Keratinocyte (primary cell): ENCODE data around the gene CLTRN. TPM values are rescaled to one million over a fixed set of nuclear protein-coding genes. Genes with fewer than 3 reads are reported as not detected.

Source experiments
- DNase-seq: peaks from one replicate; pipeline ENCODE4 v3.0.0-alpha.2; 2011; ENCODE audit warnings: low read depth, missing footprints, low spot score
- FAIRE-seq: peaks from 2 replicates; lab custom pipeline; 2011; peaks lifted over from hg19 to GRCh38; lab: Jason Lieb, UNC
- H2AFZ ChIP-seq: 2 replicates; pipeline ENCODE4 v1.6.0; 2012; ENCODE audit warnings: low read length, control low read depth, inconsistent platforms; ENCODE audit not compliant: control insufficient read depth
- H3K27ac ChIP-seq: 2 replicates; pipeline ENCODE4 v1.5.1; 2011; ENCODE audit warnings: low read length; ENCODE audit not compliant: control insufficient read depth, insufficient read depth
- H3K27me3 ChIP-seq: 3 replicates; pipeline ENCODE4 v1.6.0; 2011; ENCODE audit warnings: low read length; ENCODE audit not compliant: control insufficient read depth, insufficient read depth; ENCODE audit errors: extremely low read depth
- H3K36me3 ChIP-seq, 2 experiments: 2 replicates in 1 of 2; 3 replicates in 1 of 2; pipeline ENCODE4 v1.5.1; 2011; ENCODE audit warnings: low read length in 2 of 2, mild to moderate bottlenecking in 1 of 2; ENCODE audit not compliant: control insufficient read depth in 2 of 2, insufficient read depth in 2 of 2; ENCODE audit errors: extremely low read depth in 1 of 2
- H3K4me1 ChIP-seq: 3 replicates; pipeline ENCODE4 v1.5.1; 2011; ENCODE audit warnings: low read length; ENCODE audit not compliant: control insufficient read depth, insufficient read depth; ENCODE audit errors: extremely low read depth
- H3K4me2 ChIP-seq: 3 replicates; pipeline ENCODE4 v1.6.0; 2011; ENCODE audit warnings: low read depth, low read length; ENCODE audit not compliant: control insufficient read depth, insufficient read depth; ENCODE audit errors: extremely low read depth
- H3K4me3 ChIP-seq, 3 experiments: fragments of 200-600 bp in 1 of 3; sonication (generic) in 1 of 3; 2 replicates in 2 of 3; 3 replicates in 1 of 3; pipeline ENCODE4 v1.5.1; 2011 to 2016; ENCODE audit warnings: low read length in 3 of 3, mild to moderate bottlenecking in 3 of 3, control low read depth in 2 of 3, inconsistent platforms in 1 of 3, low read depth in 1 of 3, mixed read lengths in 1 of 3, mixed run types in 1 of 3, moderate library complexity in 1 of 3; ENCODE audit not compliant: control insufficient read depth in 2 of 3, insufficient read depth in 2 of 3; ENCODE audit errors: extremely low read depth in 1 of 3
- H3K79me2 ChIP-seq: 2 replicates; pipeline ENCODE4 v1.6.0; 2012; ENCODE audit warnings: low read length; ENCODE audit not compliant: control insufficient read depth, insufficient read depth
- H3K9ac ChIP-seq: 3 replicates; pipeline ENCODE4 v1.6.0; 2011; ENCODE audit warnings: low read length; ENCODE audit not compliant: control insufficient read depth, insufficient read depth; ENCODE audit errors: extremely low read depth
- H3K9me1 ChIP-seq: 3 replicates; pipeline ENCODE4 v1.6.0; 2011; ENCODE audit warnings: low read length; ENCODE audit not compliant: control insufficient read depth, insufficient read depth; ENCODE audit errors: extremely low read depth
- H3K9me3 ChIP-seq: 2 replicates; pipeline ENCODE4 v1.5.1; 2012; ENCODE audit warnings: low read depth, low read length; ENCODE audit not compliant: control insufficient read depth
- H4K20me1 ChIP-seq: 3 replicates; pipeline ENCODE4 v1.6.0; 2011; ENCODE audit warnings: low read length; ENCODE audit not compliant: control insufficient read depth, insufficient read depth; ENCODE audit errors: extremely low read depth
- EZH2 ChIP-seq: IDR thresholded peaks from one replicate; pipeline ENCODE4 v1.6.1; 2012; ENCODE audit warnings: inconsistent platforms, mild to moderate bottlenecking, low read length, moderate library complexity
- dilution Hi-C: fragments of 300-500 bp; cut with MboI; formaldehyde crosslinking; loops from one replicate; pipeline ENCODE4 v1.7.0; 2020; ENCODE audit warnings: low sequenced_read_pairs; ENCODE audit not compliant: extremely low pct_ligation_motif_present
- polyA plus RNA-seq, 5 experiments: library from polyadenylated mRNA; depleted of rRNA in 3 of 5; stranded (reverse) in 3 of 5; stranded (forward) in 1 of 5; unstranded in 1 of 5; fragments of >200 nt; gene quantifications; 1 replicate in 1 of 5; 2 replicates in 3 of 5; 3 replicates in 1 of 5; pipeline versions ENCODE4 v1.2.1 to v1.2.3, GENCODE V29; 2011 to 2012; ENCODE audit warnings: missing spikeins in 2 of 5, low read depth in 1 of 5, low replicate concordance in 1 of 5
- TF ChIP-seq, protein P1 (sequence below), 3 experiments: IDR thresholded peaks in 1 of 3; conservative IDR thresholded peaks in 1 of 3; optimal IDR thresholded peaks in 1 of 3; 2 replicates in 2 of 3; 3 replicates in 1 of 3; pipeline versions ENCODE3 to v1.5.1; 2011; ENCODE audit warnings: low read length in 3 of 3, mild to moderate bottlenecking in 3 of 3, moderate library complexity in 2 of 3, control low read depth in 1 of 3, inconsistent platforms in 1 of 3; ENCODE audit not compliant: insufficient read depth in 2 of 3; ENCODE audit errors: extremely low read depth in 1 of 3

The CLTRN gene
- polyA plus RNA-seq, 1 donor (not counting 4 experiments of a cell fraction or from before 2014, with no cell fraction given) = 1.4 TPM

DNA sequence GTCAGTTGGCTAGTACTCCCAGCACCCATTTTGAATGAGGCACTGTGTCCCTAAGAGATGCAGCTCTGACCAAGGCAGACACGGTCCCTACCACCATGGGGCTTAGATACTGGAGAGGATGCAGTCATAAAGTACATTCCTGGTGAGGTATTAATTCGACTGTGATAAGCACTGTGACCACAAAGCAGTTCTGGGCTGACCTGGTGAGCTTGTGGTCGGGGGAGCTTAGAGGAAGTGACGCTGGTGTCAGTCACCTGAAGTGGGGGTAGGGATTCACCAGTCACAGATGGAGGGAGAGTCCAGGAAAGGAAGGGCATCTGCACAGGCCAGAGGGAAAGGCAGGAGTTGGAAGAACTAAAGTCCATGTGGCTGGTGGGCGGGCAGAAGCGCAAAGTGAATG is 15.8 kb upstream of the CLTRN start:
- H3K4me1 ChIP-seq = peaks cover 14% of the 10 kb centered on the region
- H3K4me3 ChIP-seq = no peak overlapping the region
- no peak overlapping the region for H3K27ac ChIP-seq
- FAIRE-seq = no peak
- H4K20me1 ChIP-seq = no peaks in the 10 kb centered on the region
- peaks cover 82% of the 10 kb centered on the region for H3K79me2 ChIP-seq
- no peaks in the 10 kb centered on the region for H3K9me1 ChIP-seq
- no peak overlapping the region for H3K4me2 ChIP-seq
- TF ChIP-seq, protein P1, sequence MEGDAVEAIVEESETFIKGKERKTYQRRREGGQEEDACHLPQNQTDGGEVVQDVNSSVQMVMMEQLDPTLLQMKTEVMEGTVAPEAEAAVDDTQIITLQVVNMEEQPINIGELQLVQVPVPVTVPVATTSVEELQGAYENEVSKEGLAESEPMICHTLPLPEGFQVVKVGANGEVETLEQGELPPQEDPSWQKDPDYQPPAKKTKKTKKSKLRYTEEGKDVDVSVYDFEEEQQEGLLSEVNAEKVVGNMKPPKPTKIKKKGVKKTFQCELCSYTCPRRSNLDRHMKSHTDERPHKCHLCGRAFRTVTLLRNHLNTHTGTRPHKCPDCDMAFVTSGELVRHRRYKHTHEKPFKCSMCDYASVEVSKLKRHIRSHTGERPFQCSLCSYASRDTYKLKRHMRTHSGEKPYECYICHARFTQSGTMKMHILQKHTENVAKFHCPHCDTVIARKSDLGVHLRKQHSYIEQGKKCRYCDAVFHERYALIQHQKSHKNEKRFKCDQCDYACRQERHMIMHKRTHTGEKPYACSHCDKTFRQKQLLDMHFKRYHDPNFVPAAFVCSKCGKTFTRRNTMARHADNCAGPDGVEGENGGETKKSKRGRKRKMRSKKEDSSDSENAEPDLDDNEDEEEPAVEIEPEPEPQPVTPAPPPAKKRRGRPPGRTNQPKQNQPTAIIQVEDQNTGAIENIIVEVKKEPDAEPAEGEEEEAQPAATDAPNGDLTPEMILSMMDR (optimal IDR thresholded peaks at IDR 0.05 in 1 of 3, IDR thresholded peaks at IDR 0.05 in 1 of 3, conservative IDR thresholded peaks at IDR 0.05 in 1 of 3; ENCODE audit: extremely low read depth in 1 of 3, insufficient read depth in 2 of 3, low read length in 3 of 3) = no peak
- no peak for TF ChIP-seq EZH2
- H2AFZ ChIP-seq = no peak overlapping the region
- H3K36me3 ChIP-seq = peaks cover 3 to 7% of the 10 kb centered on the region in 2 experiments
- no peaks in the 10 kb centered on the region for H3K9me3 ChIP-seq
- dilution Hi-C loops = no loop called here
- H3K9ac ChIP-seq = no peak overlapping the region
- peak; percentile 61 for DNase-seq
- H3K27me3 ChIP-seq = no peaks in the 10 kb centered on the region

DNA sequence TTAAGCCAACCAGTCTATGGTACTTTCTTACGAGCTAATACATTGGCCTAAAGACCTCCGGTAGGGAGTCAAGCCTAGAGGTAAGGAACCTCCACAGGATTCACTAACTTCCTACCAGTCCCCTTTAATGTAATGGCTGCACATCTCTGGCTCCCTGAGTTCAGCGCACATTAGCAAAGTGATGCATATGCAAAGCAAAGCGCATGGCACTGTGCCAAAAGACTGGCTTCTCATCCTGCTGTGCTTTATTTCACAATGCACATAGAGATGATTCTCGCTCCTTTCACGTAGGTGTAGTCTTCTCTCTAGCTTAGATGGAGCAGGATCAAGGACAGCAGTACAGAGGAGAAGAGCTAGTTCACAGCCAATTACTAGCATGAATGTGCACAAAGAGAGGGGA is 14.6 kb upstream of the CLTRN start:
- H3K27ac ChIP-seq = no peak overlapping the region
- no peak overlapping the region for H2AFZ ChIP-seq
- no peaks in the 10 kb centered on the region for H3K9me1 ChIP-seq
- H3K27me3 ChIP-seq = no peaks in the 10 kb centered on the region
- no peak overlapping the region for H3K4me3 ChIP-seq
- peaks cover 16% of the 10 kb centered on the region for H3K4me1 ChIP-seq
- FAIRE-seq (no peak), DNase-seq (no peak)
- H3K36me3 ChIP-seq = peaks cover 3 to 7% of the 10 kb centered on the region in 2 experiments
- no peak overlapping the region for H3K9ac ChIP-seq
- no peak for TF ChIP-seq EZH2
- dilution Hi-C loops = no loop called here
- H3K4me2 ChIP-seq = no peak overlapping the region
- peaks cover 75% of the 10 kb centered on the region for H3K79me2 ChIP-seq
- no peaks in the 10 kb centered on the region for H3K9me3 ChIP-seq
- no peaks in the 10 kb centered on the region for H4K20me1 ChIP-seq

DNA sequence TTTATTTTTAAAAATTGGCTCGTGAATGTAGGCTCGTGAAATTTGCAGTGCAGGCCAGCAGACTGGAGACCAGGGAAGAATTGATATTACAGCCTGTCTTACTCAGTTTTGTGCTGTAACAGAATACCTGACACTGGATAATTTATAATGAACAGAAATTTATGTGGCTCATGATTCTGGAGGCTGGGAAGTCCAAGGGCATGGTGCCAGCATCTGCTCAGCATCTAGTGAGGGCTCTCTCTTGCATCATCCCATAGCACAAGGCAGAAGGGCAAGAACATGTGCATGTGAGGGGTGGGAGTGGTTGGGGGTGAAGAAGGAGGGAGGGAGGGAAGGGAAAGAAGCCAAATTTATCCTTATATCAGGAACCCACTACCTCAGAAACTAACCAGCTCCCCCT is 13.7 kb upstream of the CLTRN start:
- DNase-seq = no peak
- Histone ChIP-seq H3K27me3 (no peaks in the 10 kb centered on the region), H4K20me1 (no peaks in the 10 kb centered on the region), H3K9me3 (no peaks in the 10 kb centered on the region), H3K79me2 (peaks cover 72% of the 10 kb centered on the region), H3K36me3 (peaks cover 3 to 7% of the 10 kb centered on the region in 2 experiments), H3K9me1 (no peaks in the 10 kb centered on the region), H3K4me3 (no peak overlapping the region), H3K4me2 (no peak overlapping the region), H3K9ac (no peak overlapping the region), H3K27ac (no peak overlapping the region), H3K4me1 (peaks cover 22% of the 10 kb centered on the region), H2AFZ (no peak overlapping the region)
- TF ChIP-seq, protein P1 (optimal IDR thresholded peaks at IDR 0.05 in 1 of 3, IDR thresholded peaks at IDR 0.05 in 1 of 3, conservative IDR thresholded peaks at IDR 0.05 in 1 of 3; ENCODE audit: extremely low read depth in 1 of 3, insufficient read depth in 2 of 3, low read length in 3 of 3) = no peak
- TF ChIP-seq EZH2 = no peak
- no peak for FAIRE-seq
- dilution Hi-C loops = no loop called here
